ENCODE results near the gene VSTM1.

The VSTM1 gene

GRCh38 chr19:54063350-54064116 is at the start of gene VSTM1:
Gene VSTM1, minus strand, starts transcription at chr19:54063897. Its CDS starts 120 bp downstream, at chr19:54063777.
- TF ChIP-seq, protein P1, sequence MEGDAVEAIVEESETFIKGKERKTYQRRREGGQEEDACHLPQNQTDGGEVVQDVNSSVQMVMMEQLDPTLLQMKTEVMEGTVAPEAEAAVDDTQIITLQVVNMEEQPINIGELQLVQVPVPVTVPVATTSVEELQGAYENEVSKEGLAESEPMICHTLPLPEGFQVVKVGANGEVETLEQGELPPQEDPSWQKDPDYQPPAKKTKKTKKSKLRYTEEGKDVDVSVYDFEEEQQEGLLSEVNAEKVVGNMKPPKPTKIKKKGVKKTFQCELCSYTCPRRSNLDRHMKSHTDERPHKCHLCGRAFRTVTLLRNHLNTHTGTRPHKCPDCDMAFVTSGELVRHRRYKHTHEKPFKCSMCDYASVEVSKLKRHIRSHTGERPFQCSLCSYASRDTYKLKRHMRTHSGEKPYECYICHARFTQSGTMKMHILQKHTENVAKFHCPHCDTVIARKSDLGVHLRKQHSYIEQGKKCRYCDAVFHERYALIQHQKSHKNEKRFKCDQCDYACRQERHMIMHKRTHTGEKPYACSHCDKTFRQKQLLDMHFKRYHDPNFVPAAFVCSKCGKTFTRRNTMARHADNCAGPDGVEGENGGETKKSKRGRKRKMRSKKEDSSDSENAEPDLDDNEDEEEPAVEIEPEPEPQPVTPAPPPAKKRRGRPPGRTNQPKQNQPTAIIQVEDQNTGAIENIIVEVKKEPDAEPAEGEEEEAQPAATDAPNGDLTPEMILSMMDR (IDR thresholded peaks at IDR 0.05; ENCODE audit: extremely low read depth, missing control alignments) = no peak
- no peak for DNase-seq (ENCODE audit: low spot score)

- TF ChIP-seq, protein P1 (IDR thresholded peaks at IDR 0.05; ENCODE audit: extremely low read depth, missing control alignments) = no peak
These were observed 46.0 kb upstream of the VSTM1 start for GRCh38 chr19:54109651-54110050.

GRCh38 chr19:54108496-54108895 is 44.8 kb upstream of the VSTM1 start:
- TF ChIP-seq, protein P1 (IDR thresholded peaks at IDR 0.05; ENCODE audit: extremely low read depth, missing control alignments) = no peak
- no peak for DNase-seq (ENCODE audit: low spot score)

More at GRCh38 chr19:54109651-54110050, 46.0 kb upstream of the VSTM1 start:
- DNase-seq (ENCODE audit: low spot score) = no peak

DNA sequence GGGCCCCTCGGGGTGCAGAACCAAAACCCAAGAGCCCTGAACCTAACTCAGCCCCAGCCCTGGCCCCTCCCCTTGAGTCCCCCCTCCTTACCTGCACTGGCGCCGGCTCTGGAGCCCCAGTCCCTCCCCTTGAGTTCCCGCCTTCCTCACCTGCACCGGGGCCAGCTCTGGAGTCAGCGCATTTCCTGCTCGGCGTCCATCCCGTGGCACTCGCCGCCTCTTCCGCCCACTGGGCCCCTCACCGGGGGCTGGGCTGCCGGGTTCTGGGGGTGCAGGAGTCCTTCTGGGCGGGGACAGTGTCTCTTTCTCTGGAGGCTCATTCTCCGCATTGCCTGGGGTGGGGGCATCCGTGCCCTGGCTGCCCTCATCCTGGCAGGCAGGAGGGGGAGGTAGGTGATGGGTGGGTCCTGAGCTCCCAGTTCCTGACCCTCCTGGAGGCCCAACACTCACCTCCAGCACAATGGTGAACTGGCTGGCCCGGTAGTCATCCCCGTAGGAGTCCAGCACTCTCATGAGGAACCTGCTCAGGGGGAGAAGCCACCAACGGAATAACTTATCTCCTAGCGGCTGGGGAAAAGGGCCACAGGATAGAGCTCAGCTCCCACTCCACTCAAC is 44.3 kb upstream of the VSTM1 start:
- no peak for DNase-seq (ENCODE audit: low spot score)
- TF ChIP-seq, protein P1 (IDR thresholded peaks at IDR 0.05; ENCODE audit: extremely low read depth, missing control alignments) = no peak

GRCh38 chr19:54106716-54107115 is 43.0 kb upstream of the VSTM1 start:
- TF ChIP-seq, protein P1 (IDR thresholded peaks at IDR 0.05; ENCODE audit: extremely low read depth, missing control alignments) = no peak
- no peak for DNase-seq (ENCODE audit: low spot score)

GRCh38 chr19:54105796-54106195 is 42.1 kb upstream of the VSTM1 start:
- TF ChIP-seq, protein P1 (IDR thresholded peaks at IDR 0.05; ENCODE audit: extremely low read depth, missing control alignments) = no peak
- no peak for DNase-seq (ENCODE audit: low spot score)

DNA sequence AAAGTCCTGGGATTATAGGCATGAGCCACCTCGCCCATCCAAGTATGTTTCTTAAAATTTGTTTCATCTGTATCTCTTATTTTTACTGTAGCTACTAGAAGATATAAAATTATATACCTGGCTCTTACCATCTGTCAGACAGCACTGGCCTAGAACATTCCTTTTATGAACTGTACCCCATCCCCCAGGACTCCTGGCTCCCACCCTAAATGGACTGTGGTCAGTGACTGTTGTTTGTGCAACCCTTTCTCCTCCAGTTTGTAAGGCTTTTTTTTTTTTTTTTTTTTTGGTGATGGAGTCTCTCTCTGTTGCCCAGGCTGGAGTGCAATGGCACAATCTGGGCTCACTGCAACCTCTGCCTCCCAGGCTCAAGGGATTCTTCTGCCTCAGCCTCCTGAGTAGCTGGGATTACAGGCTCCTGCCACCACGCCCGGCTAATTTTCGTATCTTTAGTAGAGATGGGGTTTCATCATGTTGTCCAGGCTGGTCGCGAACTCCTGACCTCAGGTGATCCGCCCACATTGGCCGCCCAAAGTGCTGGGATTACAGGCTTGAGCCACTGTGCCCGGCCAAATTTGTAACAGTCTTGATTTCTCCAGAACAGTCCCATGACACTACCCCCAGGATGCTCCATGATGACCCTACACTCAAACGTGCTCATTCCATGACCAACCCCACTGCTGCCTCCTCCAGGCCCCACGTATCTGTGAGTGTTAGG is 41.5 kb upstream of the VSTM1 start:
- no peak for DNase-seq (ENCODE audit: low spot score)
- TF ChIP-seq, protein P1 (IDR thresholded peaks at IDR 0.05; ENCODE audit: extremely low read depth, missing control alignments) = no peak
